ENCODE data around the gene SLC18A2.
"Not testable (repeated sequence)": the region's sequence is repeated elsewhere in the genome, so short reads cannot be mapped to it uniquely, and the experiment has no call there.

Gene SLC18A2

GRCh38 chr10:117266400-117266799, 25.5 kb downstream of the SLC18A2 start:
- no peak for DNase-seq

- no peak for DNase-seq
Observed at GRCh38 chr10:117266812-117267211, 25.9 kb downstream of the SLC18A2 start.

- no peak for DNase-seq
Observed at GRCh38 chr10:117268258-117268657, 27.3 kb downstream of the SLC18A2 start.

GRCh38 chr10:117268907-117269306, 28.0 kb downstream of the SLC18A2 start:
- DNase-seq, result no peak

- DNase-seq, result no peak
Observed at GRCh38 chr10:117271427-117271826, 30.5 kb downstream of the SLC18A2 start.

GRCh38 chr10:117272195-117273076, 31.5 kb downstream of the SLC18A2 start:
- no peak for DNase-seq

GRCh38 chr10:117273980-117274379, 33.1 kb downstream of the SLC18A2 start:
- no peak for DNase-seq

- no peak for DNase-seq
Observed at GRCh38 chr10:117274509-117274908, 33.6 kb downstream of the SLC18A2 start.

- no peak for DNase-seq
Observed at GRCh38 chr10:117275121-117275520, 34.2 kb downstream of the SLC18A2 start.

GRCh38 chr10:117277675-117278074, 36.8 kb downstream of the SLC18A2 start:
- DNase-seq, result no peak

- no peak for DNase-seq
Observed at GRCh38 chr10:117284716-117285494, 44.0 kb downstream of the SLC18A2 start.

GRCh38 chr10:117290872-117291271, 50.0 kb downstream of the SLC18A2 start:
- DNase-seq, result not testable (repeated sequence)

- no peak for DNase-seq
Observed at GRCh38 chr10:117294039-117294645, 53.2 kb downstream of the SLC18A2 start.

- no peak for DNase-seq
Observed at GRCh38 chr10:117294735-117295134, 53.8 kb downstream of the SLC18A2 start.

GRCh38 chr10:117298219-117298618, 57.3 kb downstream of the SLC18A2 start:
- DNase-seq, result no peak

GRCh38 chr10:117299435-117299834, 58.5 kb downstream of the SLC18A2 start:
- DNase-seq, result no peak

- no peak for DNase-seq
Observed at GRCh38 chr10:117300671-117301070, 59.8 kb downstream of the SLC18A2 start.

- DNase-seq, result not testable (repeated sequence)
Observed at GRCh38 chr10:117303451-117303850, 62.5 kb downstream of the SLC18A2 start.

GRCh38 chr10:117306674-117307073, 65.8 kb downstream of the SLC18A2 start:
- no peak for DNase-seq

GRCh38 chr10:117311261-117311660, 70.3 kb downstream of the SLC18A2 start:
- no peak for DNase-seq

GRCh38 chr10:117312430-117312829, 71.5 kb downstream of the SLC18A2 start:
- no peak for DNase-seq

GRCh38 chr10:117313641-117314040, 72.7 kb downstream of the SLC18A2 start:
- no peak for DNase-seq

GRCh38 chr10:117316701-117317100, 75.8 kb downstream of the SLC18A2 start:
- no peak for DNase-seq

GRCh38 chr10:117318909-117319308, 78.0 kb downstream of the SLC18A2 start:
- DNase-seq, result no peak
